Measurements from ENCODE around the gene CGNL1.

The CGNL1 gene

DNA sequence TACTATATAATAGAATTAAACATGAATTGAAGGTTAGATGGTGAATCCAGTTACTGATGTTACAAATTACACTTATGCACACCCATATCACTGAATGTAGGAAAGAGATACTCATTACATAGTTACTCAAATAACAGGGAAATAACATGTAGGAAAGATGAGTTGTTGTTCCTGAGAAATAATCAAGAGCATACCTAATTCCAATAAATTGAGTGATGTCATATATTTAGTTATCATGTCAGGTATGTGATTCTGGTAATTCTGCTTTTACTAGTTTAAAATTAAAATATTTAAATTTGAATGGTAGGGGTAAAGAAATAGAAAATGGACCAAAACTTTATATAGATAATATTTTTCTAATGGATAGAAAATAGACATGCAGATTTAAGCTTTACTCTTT, 112.8 kb downstream of the CGNL1 start:
- in situ Hi-C loops (cut with MboI; ENCODE audit: low sequenced_read_pairs): no loop called here

DNA sequence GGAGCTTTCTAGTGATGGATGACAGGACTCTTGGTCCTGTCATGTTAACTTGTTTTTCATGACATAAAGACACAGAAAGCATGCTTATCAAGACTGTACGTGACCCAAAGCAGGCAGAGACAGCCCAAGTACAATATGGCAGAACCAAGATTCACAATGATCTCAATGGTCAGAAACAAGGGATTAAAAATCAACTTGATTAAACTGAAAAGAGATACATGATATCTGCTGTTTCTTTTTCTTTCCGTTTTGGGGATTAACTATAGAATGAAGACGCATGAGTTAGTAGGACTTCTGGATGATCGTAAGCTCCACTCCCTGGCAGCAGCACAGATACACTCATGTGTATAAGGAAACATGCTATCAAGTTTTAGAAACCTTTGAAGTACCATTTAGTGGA, 117.0 kb downstream of the CGNL1 start:
- in situ Hi-C loops (cut with MboI; ENCODE audit: low sequenced_read_pairs): no loop called here

DNA sequence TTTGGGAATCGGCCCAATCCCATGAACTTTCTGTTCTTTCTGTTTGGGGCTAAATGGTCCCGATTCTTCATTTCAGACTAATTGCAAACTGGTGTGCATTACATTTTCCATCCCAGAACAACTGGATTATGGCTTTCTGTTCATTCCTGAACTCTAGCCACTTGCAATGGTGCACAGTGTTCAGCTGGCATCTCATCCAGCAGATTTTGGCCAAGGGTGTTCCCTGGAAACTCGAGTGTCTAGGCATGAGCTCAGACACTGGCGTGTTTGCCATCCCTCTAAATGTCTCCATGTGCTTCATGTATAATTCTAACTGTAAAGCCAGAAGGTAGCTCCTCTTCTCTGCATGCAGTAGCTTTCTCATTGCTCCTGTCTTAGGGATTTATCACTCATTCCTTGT, 118.3 kb downstream of the CGNL1 start:
- in situ Hi-C loops (cut with MboI; ENCODE audit: low sequenced_read_pairs): no loop called here

DNA sequence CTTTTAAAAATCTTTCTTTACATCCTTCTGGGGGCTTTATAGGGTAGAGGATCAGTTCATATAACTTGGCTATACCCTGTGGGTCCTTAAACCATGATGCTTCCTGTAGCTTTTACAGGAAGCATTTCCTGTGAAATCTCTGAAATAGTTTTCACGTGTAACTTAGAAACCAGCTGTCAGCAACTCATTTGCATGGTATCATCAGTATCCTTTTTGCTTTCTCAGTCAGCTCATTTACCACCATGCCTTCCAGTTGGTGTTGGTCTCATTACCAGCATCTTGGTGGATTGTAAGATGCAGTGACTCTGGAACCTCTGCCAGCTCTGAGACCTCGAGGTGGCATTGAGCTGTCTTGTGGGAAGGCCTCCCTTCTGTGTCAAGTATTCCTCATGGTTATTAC, 118.7 kb downstream of the CGNL1 start:
- in situ Hi-C loops (cut with MboI; ENCODE audit: low sequenced_read_pairs): no loop called here

DNA sequence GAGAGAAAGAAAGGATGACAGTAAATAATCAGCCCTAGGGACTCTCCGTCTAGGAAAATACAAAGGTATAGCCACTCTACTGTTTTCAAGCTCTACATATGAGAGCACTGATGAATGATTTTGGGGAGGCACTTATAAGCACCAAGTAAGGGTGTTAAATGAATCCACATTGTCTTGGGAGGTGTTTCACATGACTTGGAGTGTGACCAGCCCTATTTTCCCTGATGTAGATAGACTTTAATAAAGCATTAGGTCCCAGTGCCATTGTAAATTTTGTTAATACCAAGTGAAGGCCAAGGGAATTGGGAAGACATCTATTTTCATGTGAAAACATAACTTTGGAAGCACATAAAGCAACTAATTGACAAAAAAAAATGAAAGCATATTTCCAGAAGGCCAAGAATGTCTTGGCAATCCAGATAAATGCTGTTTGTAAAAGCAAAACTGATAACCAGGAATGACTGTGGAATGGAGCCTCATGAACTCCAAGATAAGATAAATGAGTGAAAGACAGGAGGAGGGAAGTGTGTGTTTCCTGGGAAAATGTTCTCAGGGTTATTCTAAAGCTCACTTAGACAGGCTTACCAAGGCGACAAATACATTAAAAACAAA, 119.4 kb downstream of the CGNL1 start:
- in situ Hi-C loops (cut with MboI; ENCODE audit: low sequenced_read_pairs): no loop called here

DNA sequence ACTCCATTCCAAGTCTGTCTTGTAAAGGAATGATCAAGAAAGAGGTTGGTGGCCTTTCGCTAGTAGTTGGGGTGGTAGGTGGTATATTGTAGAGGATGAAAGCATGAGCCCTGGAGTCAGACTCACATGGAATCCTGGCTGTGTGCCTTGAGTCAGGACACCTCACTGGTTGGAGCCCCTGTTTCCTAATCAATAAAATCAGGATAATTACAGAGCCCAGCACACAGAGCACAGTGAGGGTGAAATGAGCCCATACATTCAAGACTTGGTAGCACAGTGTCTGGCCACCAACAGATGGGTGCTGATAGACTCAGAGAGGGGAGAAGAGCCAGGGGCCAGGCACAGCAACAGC, 120.3 kb downstream of the CGNL1 start:
- in situ Hi-C loops (cut with MboI; ENCODE audit: low sequenced_read_pairs): no loop called here

DNA sequence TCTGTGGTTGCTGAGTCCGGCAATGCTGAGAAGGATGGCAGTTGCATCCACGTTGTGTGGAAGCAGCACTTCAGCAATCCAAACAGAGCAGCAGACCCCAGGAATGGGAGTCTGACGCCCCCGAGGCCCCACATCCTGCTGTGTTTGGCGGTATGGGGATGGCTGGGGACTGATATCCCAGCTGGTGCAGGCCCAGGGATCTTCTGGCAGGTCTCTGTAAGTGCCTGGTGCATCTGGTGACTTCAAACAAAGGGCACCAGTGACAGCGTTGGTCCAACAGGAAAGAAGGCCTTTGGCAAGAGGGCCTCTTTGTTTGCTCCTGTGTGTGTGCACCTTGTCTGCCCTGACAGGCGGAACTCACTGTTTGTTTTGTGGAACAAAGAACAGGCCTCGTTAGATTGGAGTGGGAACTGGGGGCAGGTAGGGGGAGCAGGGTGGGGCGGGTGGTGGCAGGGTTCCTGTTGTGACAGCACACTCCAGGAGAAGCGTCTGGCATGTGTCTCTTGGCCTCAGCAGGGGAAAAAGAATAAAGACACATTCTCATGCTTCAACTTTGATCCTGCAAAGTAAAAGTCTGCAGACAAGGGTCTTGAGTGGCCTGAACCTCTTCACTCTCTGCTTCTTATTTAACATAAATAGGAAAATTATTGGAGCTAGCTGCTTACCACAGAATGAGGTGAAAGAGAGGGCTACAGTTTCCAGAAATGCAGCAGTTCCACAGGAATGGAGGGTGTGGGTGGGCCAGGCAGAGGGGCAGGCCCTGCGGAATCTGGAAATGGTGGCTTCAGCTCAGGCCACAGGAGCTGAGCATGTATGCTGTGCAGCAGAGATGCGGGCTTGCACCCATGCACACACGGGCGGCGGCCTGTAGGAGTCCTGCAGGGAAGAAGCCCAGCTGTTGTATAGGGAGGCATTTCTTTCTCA, 120.9 kb downstream of the CGNL1 start:
- in situ Hi-C loops (cut with MboI; ENCODE audit: low sequenced_read_pairs): no loop called here

DNA sequence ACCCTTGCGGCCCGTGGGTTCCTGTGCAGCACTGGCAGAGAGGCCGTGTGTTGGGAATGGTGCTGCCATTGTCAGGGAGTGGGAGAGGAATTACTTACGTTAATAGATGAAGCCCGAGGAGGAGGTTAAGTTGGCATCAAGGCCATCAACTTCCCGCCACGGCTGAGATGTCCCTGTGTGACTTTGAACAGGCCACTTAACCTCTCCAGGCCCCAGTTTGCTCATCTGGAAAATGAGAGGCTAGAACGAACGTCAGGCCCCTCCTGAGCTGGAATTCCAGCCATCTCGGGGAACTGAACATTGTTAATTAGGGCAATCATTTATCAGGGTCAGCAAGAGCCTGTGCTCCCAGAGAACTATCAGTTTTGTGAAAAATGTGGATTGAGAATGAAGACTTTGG, 124.0 kb downstream of the CGNL1 start:
- in situ Hi-C loops (cut with MboI; ENCODE audit: low sequenced_read_pairs): loop anchor here (25.0 kb wide), 1 partner anchor 138 kb away; no protein-coding TSS in a partner anchor

DNA sequence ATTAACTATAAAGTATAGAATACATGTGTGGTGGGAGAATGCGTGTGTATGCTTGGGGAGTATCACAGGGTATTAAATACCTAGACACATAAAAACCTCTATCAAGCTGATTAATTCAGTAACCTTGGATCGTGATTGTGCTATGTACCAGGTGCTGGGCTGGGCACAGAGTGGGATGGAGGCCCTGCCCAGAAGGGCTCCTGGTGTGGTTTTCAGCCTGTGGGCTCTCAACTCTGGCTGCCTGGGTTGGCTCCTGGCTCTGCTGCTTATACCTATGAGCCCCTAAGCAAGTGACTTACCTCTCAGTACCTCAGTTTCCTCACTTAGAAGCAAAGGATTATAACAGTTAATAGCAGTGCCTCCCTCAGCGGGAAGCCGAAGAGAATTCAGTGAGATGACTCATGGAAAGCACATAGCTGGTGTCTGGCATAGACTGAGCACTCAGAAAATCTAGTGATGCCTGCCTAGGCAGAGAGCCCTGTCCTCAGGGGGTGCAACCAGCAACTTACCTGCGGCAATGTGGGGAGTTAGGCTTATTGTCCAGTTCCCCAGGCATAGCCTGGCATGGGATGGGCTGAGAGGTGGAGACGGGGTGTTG, 124.8 kb downstream of the CGNL1 start:
- in situ Hi-C loops (cut with MboI; ENCODE audit: low sequenced_read_pairs): loop anchor here (25.0 kb wide), 1 partner anchor 139 kb away; no protein-coding TSS in a partner anchor

DNA sequence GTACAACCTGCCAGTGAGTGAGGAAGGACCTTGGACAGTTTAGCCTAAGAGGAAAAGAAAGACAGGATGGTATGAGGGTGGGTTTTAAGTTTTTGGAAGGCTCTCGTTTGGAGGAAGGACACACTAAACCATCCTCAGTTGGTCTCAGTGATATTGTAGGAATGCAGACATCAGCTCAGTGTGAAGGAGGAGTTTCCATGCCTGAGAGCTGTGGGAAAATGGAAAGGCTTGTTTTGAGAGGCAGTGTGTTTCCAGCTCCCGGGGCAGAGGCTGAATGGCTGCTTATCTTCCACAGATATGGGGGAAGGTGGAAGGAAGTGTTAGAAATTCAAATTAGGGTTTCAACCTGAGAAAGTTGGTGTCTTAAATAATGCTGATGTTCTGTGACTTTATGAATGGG, 125.8 kb downstream of the CGNL1 start:
- in situ Hi-C loops (cut with MboI; ENCODE audit: low sequenced_read_pairs): loop anchor here (25.0 kb wide), 1 partner anchor 140 kb away; no protein-coding TSS in a partner anchor

DNA sequence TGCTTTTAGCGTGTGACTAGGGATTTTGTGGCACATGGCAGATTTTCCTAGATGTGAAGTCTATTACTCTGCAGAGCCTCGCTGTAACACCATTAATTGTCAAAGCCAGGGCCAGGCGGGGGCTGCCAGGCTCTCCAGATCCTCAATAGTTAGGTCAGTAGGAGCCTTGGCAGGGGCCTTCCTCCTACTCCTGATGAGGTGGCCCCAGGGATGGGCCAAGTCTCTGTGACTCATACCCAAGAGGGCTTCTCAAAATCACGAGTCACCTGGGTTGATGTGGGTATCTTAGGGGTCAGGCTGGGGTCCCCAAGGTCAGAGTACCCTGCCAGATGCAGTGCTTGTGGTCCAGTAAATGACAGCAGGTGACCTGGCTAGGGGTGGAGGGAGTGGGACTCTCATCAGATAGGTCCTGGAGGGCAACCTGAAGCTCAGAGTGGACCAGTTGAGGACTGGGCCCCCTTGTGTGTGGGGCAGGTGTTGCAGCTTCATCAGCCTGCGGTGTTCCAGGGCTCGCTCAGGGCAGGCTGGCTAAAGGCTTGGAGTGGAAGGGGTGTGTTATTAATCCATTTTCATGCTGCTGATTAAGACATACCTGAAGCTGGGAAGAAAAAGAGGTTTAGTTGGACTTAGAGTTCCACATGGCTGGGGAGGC, 126.9 kb downstream of the CGNL1 start:
- in situ Hi-C loops (cut with MboI; ENCODE audit: low sequenced_read_pairs): loop anchor here (25.0 kb wide), 1 partner anchor 141 kb away; no protein-coding TSS in a partner anchor

DNA sequence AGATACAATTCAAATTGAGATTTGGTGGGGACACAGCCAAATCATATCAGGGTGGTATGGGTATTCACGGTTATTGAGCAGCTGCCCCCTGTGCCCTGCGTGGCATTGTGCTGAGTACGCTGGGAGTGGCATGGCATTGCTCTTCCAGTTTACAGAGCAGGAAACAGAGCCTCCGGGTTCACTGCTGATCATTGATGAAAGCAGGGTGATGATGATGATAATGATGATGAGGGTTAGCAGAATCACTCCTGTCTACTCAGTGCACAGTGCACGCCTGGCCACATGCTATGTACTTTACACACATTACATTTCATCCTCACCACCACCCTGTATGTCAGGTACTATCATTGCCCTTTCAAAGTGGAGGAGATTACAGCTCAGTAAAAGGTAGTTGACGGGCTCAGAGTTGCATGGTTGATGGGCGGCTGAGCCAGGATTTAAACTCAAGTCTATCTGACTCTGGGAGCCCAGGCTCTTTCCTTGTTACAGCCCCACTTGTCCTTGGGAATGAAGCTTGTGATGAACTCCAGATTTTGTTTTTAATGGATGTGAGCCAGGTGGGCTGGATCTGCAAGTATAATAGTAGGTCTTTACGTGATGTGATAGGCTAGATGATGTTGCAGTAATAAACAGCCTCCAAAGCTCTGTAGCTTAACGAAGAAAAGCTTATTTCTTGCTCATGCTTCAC, 127.8 kb downstream of the CGNL1 start:
- in situ Hi-C loops (cut with MboI; ENCODE audit: low sequenced_read_pairs): loop anchor here (25.0 kb wide), 1 partner anchor 142 kb away; no protein-coding TSS in a partner anchor

DNA sequence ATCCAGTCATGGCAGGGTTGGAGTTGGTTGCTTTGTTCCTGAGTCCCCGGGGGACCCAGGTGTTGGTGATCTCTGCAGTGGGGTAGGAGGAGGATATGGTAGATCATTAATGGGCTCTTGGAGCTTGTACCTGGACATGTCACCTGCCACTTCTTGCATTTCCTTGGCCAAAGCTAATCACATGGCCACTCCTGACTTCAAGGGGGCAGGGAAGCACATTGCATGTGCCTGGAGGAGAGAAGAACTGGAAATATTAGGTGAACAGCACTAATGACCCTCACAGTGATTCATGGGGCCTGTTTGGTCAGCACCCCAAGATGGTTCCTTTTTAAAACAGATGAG, 128.3 kb downstream of the CGNL1 start:
- in situ Hi-C loops (cut with MboI; ENCODE audit: low sequenced_read_pairs): loop anchor here (25.0 kb wide), 1 partner anchor 142 kb away; no protein-coding TSS in a partner anchor

DNA sequence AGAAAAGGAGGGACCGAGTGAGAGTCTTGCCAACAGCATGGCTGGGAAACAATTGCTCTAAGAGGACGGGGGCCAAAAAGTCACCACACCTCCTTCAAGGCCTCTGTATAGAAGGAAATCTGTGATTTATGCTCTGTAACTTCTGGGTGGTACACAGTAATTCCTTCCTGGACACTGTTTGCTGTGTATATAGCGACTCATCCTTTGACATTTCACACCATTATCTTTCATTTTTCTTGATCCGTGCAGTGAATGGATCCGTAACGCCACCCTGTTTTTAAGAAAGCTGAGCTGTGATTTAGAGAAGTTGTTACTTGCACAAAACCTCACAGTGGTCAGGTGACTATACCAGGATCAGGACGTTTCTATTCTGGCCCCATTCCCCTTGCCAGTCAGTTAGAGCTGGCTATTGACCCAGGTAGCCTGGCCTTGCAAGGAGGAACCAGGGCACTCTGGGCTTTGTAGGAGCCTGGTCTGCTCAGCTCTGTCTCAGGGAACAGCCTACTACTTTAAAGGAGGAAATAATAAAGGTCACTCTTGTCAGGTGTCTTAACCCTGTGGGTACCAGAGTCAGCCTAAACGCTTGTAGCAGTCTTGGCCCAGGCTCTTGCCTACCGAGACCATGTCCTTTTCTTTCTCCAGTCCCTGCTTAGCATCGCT, 128.9 kb downstream of the CGNL1 start:
- in situ Hi-C loops (cut with MboI; ENCODE audit: low sequenced_read_pairs): loop anchor here (25.0 kb wide), 1 partner anchor 143 kb away; no protein-coding TSS in a partner anchor

DNA sequence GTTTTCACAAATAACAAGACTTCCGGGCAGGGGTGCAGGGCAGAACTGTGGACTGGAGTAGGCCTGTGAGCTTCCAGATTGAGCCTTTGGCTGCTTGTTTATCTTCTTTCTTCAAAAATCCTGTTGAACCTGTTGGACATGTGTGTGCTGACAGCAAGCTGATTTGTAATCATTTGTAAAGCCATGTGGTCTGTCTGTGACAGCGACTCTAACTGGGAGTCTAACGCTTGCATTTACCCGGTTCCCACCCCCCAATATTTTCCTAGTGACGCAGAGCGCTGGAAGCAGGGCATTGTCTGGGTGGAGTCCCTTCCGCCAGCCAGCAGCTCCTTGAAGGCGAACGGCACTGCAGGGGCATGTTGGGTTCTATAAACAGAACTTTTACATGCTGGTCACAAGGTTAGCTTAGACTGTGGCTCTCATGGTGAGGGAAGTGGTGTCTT, 129.7 kb downstream of the CGNL1 start:
- in situ Hi-C loops (cut with MboI; ENCODE audit: low sequenced_read_pairs): loop anchor here (25.0 kb wide), 1 partner anchor 144 kb away; no protein-coding TSS in a partner anchor

DNA sequence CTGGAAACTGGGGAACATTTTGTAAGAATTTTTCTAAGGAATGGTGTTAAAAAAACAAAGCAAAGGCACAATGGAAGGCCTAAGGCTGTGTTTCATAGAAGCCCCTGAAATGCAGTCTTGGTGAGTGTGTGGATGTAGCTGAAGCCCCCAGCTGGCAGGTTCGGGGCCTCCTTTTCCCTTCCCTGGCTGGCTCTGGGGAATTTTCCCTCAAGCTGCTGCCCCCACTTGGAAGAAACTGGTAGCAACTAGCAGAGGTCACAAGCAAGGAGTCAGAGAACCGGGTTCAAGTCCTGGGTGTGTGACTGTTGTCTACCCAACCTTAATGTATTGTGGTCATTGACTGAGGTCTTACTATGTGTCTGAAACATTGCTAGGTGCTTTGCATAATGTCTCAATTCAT, 130.1 kb downstream of the CGNL1 start:
- in situ Hi-C loops (cut with MboI; ENCODE audit: low sequenced_read_pairs): loop anchor here (25.0 kb wide), 1 partner anchor 144 kb away; no protein-coding TSS in a partner anchor

DNA sequence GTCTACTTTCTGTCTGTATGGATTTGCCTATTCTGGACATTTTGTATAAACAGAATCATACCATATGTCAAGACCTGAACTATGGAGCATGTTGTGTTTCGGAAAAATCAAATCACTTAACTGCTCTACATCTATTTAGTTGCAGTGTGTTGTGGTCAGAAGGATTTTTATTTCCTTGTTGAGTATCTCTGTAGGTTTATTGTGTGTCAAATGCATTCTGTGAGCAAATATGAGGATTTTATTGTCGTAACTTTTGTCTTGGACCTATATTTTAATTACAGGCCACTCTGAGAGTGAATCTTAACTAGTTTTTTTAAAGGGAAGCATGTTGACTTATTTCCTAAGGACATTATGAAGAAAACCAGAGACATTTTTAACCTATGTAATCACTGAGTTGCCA, 130.8 kb downstream of the CGNL1 start:
- in situ Hi-C loops (cut with MboI; ENCODE audit: low sequenced_read_pairs): loop anchor here (25.0 kb wide), 1 partner anchor 145 kb away; no protein-coding TSS in a partner anchor

DNA sequence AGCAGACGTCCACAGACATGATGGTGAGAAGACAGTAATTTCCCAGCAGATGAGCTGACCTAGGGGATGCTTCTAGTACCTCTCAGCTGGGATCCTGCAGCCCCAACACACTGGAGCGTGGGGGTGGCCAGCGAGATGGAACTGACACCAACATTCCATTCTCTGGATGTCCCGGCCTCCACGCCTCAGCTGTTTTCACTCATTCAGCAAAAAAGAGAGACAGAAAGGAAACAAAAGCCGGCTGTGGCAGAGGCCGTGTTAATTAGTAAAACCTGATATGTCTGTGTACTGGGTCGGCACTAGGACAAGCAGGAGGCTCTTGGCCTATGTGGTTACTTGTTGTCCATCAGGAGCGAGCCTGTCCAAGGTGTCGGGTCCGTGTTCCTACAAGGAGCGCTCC, 132.8 kb downstream of the CGNL1 start:
- in situ Hi-C loops (cut with MboI; ENCODE audit: low sequenced_read_pairs): loop anchor here (25.0 kb wide), 1 partner anchor 147 kb away; no protein-coding TSS in a partner anchor

DNA sequence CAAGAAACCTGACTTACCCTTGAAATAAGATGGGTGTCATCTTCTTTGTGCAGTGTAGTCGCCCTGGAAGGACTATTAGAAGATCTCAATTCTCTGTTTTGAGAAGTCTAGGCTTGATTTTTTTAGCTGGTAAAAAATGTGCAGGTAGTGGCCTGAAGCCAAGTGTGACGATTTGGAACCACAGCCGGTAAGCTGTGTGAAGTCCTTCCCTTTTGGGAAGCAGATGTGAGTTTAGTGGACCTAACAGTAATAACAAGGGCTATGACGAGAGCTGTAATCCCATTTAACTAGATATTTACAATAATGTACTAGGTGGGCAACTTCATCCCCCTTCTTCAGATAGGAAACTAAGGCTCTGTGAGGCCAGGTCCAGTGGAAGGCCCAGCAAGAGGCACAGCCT, 133.7 kb downstream of the CGNL1 start:
- in situ Hi-C loops (cut with MboI; ENCODE audit: low sequenced_read_pairs): loop anchor here (25.0 kb wide), 1 partner anchor 148 kb away; no protein-coding TSS in a partner anchor

DNA sequence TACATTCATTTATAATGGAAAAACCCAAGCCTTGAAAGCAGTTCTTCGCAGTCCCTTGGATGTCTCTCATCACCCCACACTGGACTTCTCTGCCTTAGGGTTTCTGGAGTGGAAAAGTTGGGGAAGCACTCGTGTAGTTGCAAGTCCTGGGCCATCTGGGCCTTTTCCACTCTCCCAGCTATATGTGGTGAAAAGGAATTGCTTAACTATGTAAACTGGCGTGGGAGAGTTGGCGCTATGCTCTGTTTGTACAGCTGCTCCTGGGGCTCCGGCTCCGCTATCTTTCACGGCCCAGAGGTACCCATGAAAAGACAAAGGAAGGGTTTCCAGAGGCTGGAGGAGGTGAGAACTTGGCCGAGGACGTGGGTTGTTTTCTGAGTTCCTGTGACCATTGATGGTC, 134.3 kb downstream of the CGNL1 start:
- in situ Hi-C loops (cut with MboI; ENCODE audit: low sequenced_read_pairs): loop anchor here (25.0 kb wide), 1 partner anchor 148 kb away; no protein-coding TSS in a partner anchor

Data from hTERT RPE-1 (cell line).